ENCODE measurements around the gene OGDHL. TPM values are rescaled to one million over a fixed set of nuclear protein-coding genes. Genes with fewer than 3 reads are reported as not detected.

Gene OGDHL
- total and polyA plus RNA-seq, 2 of the 13 experiments (the other 11 are each of a cell fraction or from before 2014, with no cell fraction given), result 3.0 to 9.8 TPM

- peak; percentile 54; the same call in 1 of the 2 replicates for TF ChIP-seq ZBTB39 (CRISPR knock-in tag; IDR thresholded peaks at IDR 0.05)
- TF ChIP-seq SRSF1 (optimal IDR thresholded peaks at IDR 0.05; ENCODE audit: low read depth, low read length), result no peak
- TF ChIP-seq ZFX (CRISPR knock-in tag; IDR thresholded peaks at IDR 0.05; ENCODE audit: low read depth), result peak; percentile 35; the same call in 1 of the 2 replicates
- TF ChIP-seq, protein P1, sequence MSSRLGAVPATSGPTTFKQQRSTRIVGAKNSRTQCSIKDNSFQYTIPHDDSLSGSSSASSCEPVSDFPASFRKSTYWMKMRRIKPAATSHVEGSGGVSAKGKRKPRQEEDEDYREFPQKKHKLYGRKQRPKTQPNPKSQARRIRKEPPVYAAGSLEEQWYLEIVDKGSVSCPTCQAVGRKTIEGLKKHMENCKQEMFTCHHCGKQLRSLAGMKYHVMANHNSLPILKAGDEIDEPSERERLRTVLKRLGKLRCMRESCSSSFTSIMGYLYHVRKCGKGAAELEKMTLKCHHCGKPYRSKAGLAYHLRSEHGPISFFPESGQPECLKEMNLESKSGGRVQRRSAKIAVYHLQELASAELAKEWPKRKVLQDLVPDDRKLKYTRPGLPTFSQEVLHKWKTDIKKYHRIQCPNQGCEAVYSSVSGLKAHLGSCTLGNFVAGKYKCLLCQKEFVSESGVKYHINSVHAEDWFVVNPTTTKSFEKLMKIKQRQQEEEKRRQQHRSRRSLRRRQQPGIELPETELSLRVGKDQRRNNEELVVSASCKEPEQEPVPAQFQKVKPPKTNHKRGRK (CRISPR knock-in tag; IDR thresholded peaks at IDR 0.05), result 0 out of 2 replicates have a peak, but pooled peaks have one; percentile 52
- peak; percentile 99 for TF ChIP-seq ZSCAN21 (CRISPR knock-in tag; IDR thresholded peaks at IDR 0.05; ENCODE audit: borderline replicate concordance)
- TF ChIP-seq ZNF773 (CRISPR knock-in tag; IDR thresholded peaks at IDR 0.05; ENCODE audit: borderline replicate concordance), result peak; percentile 98
- peak; percentile 67 for TF ChIP-seq ETV5 (CRISPR knock-in tag; IDR thresholded peaks at IDR 0.05; ENCODE audit: borderline replicate concordance)
- peak; percentile 63 for TF ChIP-seq TEAD3 (CRISPR knock-in tag; optimal IDR thresholded peaks at IDR 0.05; ENCODE audit: borderline replicate concordance)
- peak; percentile 97 for TF ChIP-seq ZNF441 (CRISPR knock-in tag; IDR thresholded peaks at IDR 0.05; ENCODE audit: borderline replicate concordance)
- peak; percentile 96 for TF ChIP-seq ZBTB26 (CRISPR knock-in tag; IDR thresholded peaks at IDR 0.05; ENCODE audit: borderline replicate concordance)
- TF ChIP-seq ZNF24 (IDR thresholded peaks at IDR 0.05), result no peak
- TF ChIP-seq DRAP1 (CRISPR knock-in tag; IDR thresholded peaks at IDR 0.05), result peak; percentile 70
- peak; percentile 62; the same call in 1 of the 2 replicates for TF ChIP-seq NAIF1 (CRISPR knock-in tag; IDR thresholded peaks at IDR 0.05; ENCODE audit: borderline replicate concordance)
- TF ChIP-seq BCL3 (CRISPR knock-in tag; IDR thresholded peaks at IDR 0.05), result peak; percentile 97
- no peak for TF ChIP-seq ZSCAN5A (CRISPR knock-in tag; IDR thresholded peaks at IDR 0.05; ENCODE audit: borderline replicate concordance)
- TF ChIP-seq SRSF4 (IDR thresholded peaks at IDR 0.05; ENCODE audit: low read depth, low read length, poor library complexity, severe bottlenecking), result no peak
- TF ChIP-seq SIX1 (CRISPR knock-in tag; IDR thresholded peaks at IDR 0.05; ENCODE audit: borderline replicate concordance), result no peak
- TF ChIP-seq ZNF704 (CRISPR knock-in tag; IDR thresholded peaks at IDR 0.05; ENCODE audit: borderline replicate concordance), result 0 out of 2 replicates have a peak, but pooled peaks have one; percentile 76
Measured at GRCh38 chr10:49761789-49762565, at the start of gene OGDHL (continued).
